Osteoblast (primary cell): Measurements from ENCODE around the gene PYCARD. TPM values are rescaled to one million over a fixed set of nuclear protein-coding genes. Genes with fewer than 3 reads are reported as not detected.

Source experiments
- DNase-seq: peaks from one replicate; pipeline ENCODE4 v3.0.0; 2011; ENCODE audit warnings: low spot score, mixed read lengths; ENCODE audit not compliant: insufficient read length; ENCODE audit errors: missing footprints
- H2AFZ ChIP-seq: 2 replicates; pipeline ENCODE4 v1.6.0; 2011; ENCODE audit warnings: mild to moderate bottlenecking, low read length
- H3K27ac ChIP-seq: 2 replicates; pipeline ENCODE4 v1.5.1; 2011; ENCODE audit warnings: mild to moderate bottlenecking, low read depth, low read length, moderate library complexity
- H3K27me3 ChIP-seq: 2 replicates; pipeline ENCODE4 v1.6.0; 2012; ENCODE audit warnings: mild to moderate bottlenecking, control low read depth, inconsistent platforms, low read length, moderate library complexity; ENCODE audit not compliant: insufficient read depth
- H3K36me3 ChIP-seq: 2 replicates; pipeline ENCODE4 v1.5.1; 2011; ENCODE audit warnings: mild to moderate bottlenecking, low read length, control low read depth, moderate library complexity; ENCODE audit not compliant: insufficient read depth
- H3K4me1 ChIP-seq: 2 replicates; pipeline ENCODE4 v1.5.1; 2011; ENCODE audit warnings: mild to moderate bottlenecking, low read length, control low read depth, moderate library complexity; ENCODE audit not compliant: insufficient read depth
- H3K4me2 ChIP-seq: 2 replicates; pipeline ENCODE4 v1.6.0; 2011; ENCODE audit warnings: mild to moderate bottlenecking, low read length; ENCODE audit not compliant: insufficient read depth
- H3K4me3 ChIP-seq: fragments of 200-600 bp; sonication (generic); 3 replicates; pipeline ENCODE4 v1.5.1; 2012; ENCODE audit warnings: mild to moderate bottlenecking, low read length, inconsistent platforms; ENCODE audit not compliant: insufficient read depth
- H3K79me2 ChIP-seq: 2 replicates; pipeline ENCODE4 v1.6.0; 2012; ENCODE audit warnings: mild to moderate bottlenecking, low read length, control low read depth, inconsistent platforms; ENCODE audit not compliant: insufficient read depth
- H3K9me3 ChIP-seq: 2 replicates; pipeline ENCODE4 v1.5.1; 2011; ENCODE audit warnings: low read depth, low read length, control low read depth
- H4K20me1 ChIP-seq: 2 replicates; pipeline ENCODE4 v1.6.0; 2012; ENCODE audit warnings: mild to moderate bottlenecking, low read length, control low read depth; ENCODE audit not compliant: insufficient read depth
- CTCF ChIP-seq: IDR thresholded peaks from 2 replicates; pipeline ENCODE4 v1.5.1; 2011; ENCODE audit warnings: mild to moderate bottlenecking, low read depth, low read length, moderate library complexity; ENCODE audit errors: extremely low read depth
- total RNA-seq: library from RNA; depleted of rRNA; stranded (reverse); fragments of >200 nt; gene quantifications from 2 replicates; pipeline ENCODE4 v1.2.3, GENCODE V29; 2012

PYCARD gene
- total RNA-seq, 1 donor: 61.5 TPM

- H3K36me3 ChIP-seq: peaks cover 100% of the 10 kb centered on the region
- H3K27ac ChIP-seq: no peak overlapping the region
- peaks cover 24% of the 10 kb centered on the region for H3K4me1 ChIP-seq
- H2AFZ ChIP-seq: no peak overlapping the region
- no peak overlapping the region for H3K4me3 ChIP-seq
- H3K79me2 ChIP-seq: peaks cover 96% of the 10 kb centered on the region
- DNase-seq: no peak
- H3K27me3 ChIP-seq: no peaks in the 10 kb centered on the region
- no peaks in the 10 kb centered on the region for H3K9me3 ChIP-seq
- no peak overlapping the region for H3K4me2 ChIP-seq
- TF ChIP-seq CTCF: no peak
- peaks cover 79% of the 10 kb centered on the region for H4K20me1 ChIP-seq
Observed at GRCh38 chr16:31186930-31187807, 15.4 kb downstream of the PYCARD start.

GRCh38 chr16:31186176-31186575, 16.4 kb downstream of the PYCARD start:
- H3K27ac ChIP-seq: peak overlapping the region; percentile 9
- DNase-seq: no peak
- H3K4me1 ChIP-seq: peaks cover 34% of the 10 kb centered on the region
- H4K20me1 ChIP-seq: peaks cover 81% of the 10 kb centered on the region
- no peaks in the 10 kb centered on the region for H3K9me3 ChIP-seq
- peaks cover 98% of the 10 kb centered on the region for H3K79me2 ChIP-seq
- no peaks in the 10 kb centered on the region for H3K27me3 ChIP-seq
- no peak overlapping the region for H3K4me3 ChIP-seq
- no peak overlapping the region for H2AFZ ChIP-seq
- no peak for TF ChIP-seq CTCF
- no peak overlapping the region for H3K4me2 ChIP-seq
- peaks cover 92% of the 10 kb centered on the region for H3K36me3 ChIP-seq

- peak; percentile 69 for DNase-seq
- H4K20me1 ChIP-seq: peaks cover 80% of the 10 kb centered on the region
- H3K27me3 ChIP-seq: no peaks in the 10 kb centered on the region
- no peak for TF ChIP-seq CTCF
- peaks cover 98% of the 10 kb centered on the region for H3K79me2 ChIP-seq
- H3K9me3 ChIP-seq: no peaks in the 10 kb centered on the region
- H3K4me2 ChIP-seq: no peak overlapping the region
- peaks cover 84% of the 10 kb centered on the region for H3K36me3 ChIP-seq
- H2AFZ ChIP-seq: no peak overlapping the region
- peak overlapping the region; percentile 9 for H3K27ac ChIP-seq
- no peak overlapping the region for H3K4me3 ChIP-seq
- H3K4me1 ChIP-seq: peaks cover 35% of the 10 kb centered on the region
Observed at GRCh38 chr16:31185339-31185738, 17.2 kb downstream of the PYCARD start.

GRCh38 chr16:31184888-31185287, 17.7 kb downstream of the PYCARD start:
- no peak overlapping the region for H3K4me3 ChIP-seq
- H3K27me3 ChIP-seq: no peaks in the 10 kb centered on the region
- peaks cover 77% of the 10 kb centered on the region for H4K20me1 ChIP-seq
- no peaks in the 10 kb centered on the region for H3K9me3 ChIP-seq
- H3K36me3 ChIP-seq: peaks cover 79% of the 10 kb centered on the region
- peaks cover 35% of the 10 kb centered on the region for H3K4me1 ChIP-seq
- no peak for DNase-seq
- H2AFZ ChIP-seq: no peak overlapping the region
- TF ChIP-seq CTCF: no peak
- no peak overlapping the region for H3K4me2 ChIP-seq
- H3K79me2 ChIP-seq: peaks cover 99% of the 10 kb centered on the region
- H3K27ac ChIP-seq: peak overlapping the region; percentile 9
